Caco-2 (cell line): ENCODE measurements around the gene AP2B1. TPM values are rescaled to one million over a fixed set of nuclear protein-coding genes. Genes with fewer than 3 reads are reported as not detected.

Experiments used
- BruUV-seq: library from RNA; stranded (reverse); fragments of 400-500 nt; replicated peaks from 2 replicates; lab custom pipeline; 2021; lab: Mats Ljungman, UMichigan
- CTCF ChIA-PET: fragments of 300-600 bp; sonication (Branson Sonifier 250); formaldehyde crosslinking; loops from one replicate; lab custom pipeline; 2022; ENCODE audit warnings: antibody characterized with exemption; lab: Charles Lee
- POLR2A ChIA-PET: fragments of 300-600 bp; sonication (Branson Sonifier 250); formaldehyde crosslinking; loops from one replicate; lab custom pipeline; 2022; ENCODE audit warnings: antibody characterized with exemption; lab: Charles Lee
- DNase-seq, 2 experiments: peaks; one replicate each; pipeline versions ENCODE4 v3.0.0 to v3.0.0-alpha.2; 2020 to 2022
- H3K27me3 ChIP-seq: replicated peaks from 2 replicates; pipeline ENCODE4 v1.6.0; 2011; ENCODE audit warnings: low read length; ENCODE audit not compliant: control insufficient read depth, insufficient read depth
- H3K36me3 ChIP-seq: 2 replicates; pipeline ENCODE4 v1.5.1; 2011; ENCODE audit warnings: low read length; ENCODE audit not compliant: control insufficient read depth, insufficient read depth
- H3K4me1 ChIP-seq: fragments of 250-450 bp; sonication (Bioruptor Pico); 2 replicates; pipeline ENCODE4 v1.5.1; 2020; ENCODE audit warnings: mild to moderate bottlenecking
- H3K4me3 ChIP-seq: 2 replicates; pipeline ENCODE4 v1.5.1; 2011; ENCODE audit warnings: low read depth, mild to moderate bottlenecking, control low read depth, low read length
- H3K9me3 ChIP-seq: fragments of 250-450 bp; sonication (Bioruptor Pico); 2 replicates; pipeline ENCODE4 v1.5.1; 2020; ENCODE audit warnings: mild to moderate bottlenecking, moderate library complexity
- H3K27ac Mint-ChIP-seq: one replicate; pipeline ENCODE4 v1.8.0; 2022; ENCODE audit warnings: mixed read lengths; ENCODE audit not compliant: unreplicated experiment
- H3K27me3 Mint-ChIP-seq: one replicate; pipeline ENCODE4 v1.8.0; 2022; ENCODE audit warnings: mixed read lengths; ENCODE audit not compliant: insufficient read depth, unreplicated experiment
- H3K36me3 Mint-ChIP-seq: one replicate; pipeline ENCODE4 v1.8.0; 2022; ENCODE audit warnings: mild to moderate bottlenecking, mixed read lengths; ENCODE audit not compliant: insufficient read depth, unreplicated experiment
- H3K4me1 Mint-ChIP-seq: one replicate; pipeline ENCODE4 v1.8.0; 2022; ENCODE audit warnings: low read depth, mixed read lengths; ENCODE audit not compliant: unreplicated experiment
- H3K4me3 Mint-ChIP-seq: one replicate; pipeline ENCODE4 v1.8.0; 2022; ENCODE audit warnings: mild to moderate bottlenecking, moderate library complexity, mixed read lengths; ENCODE audit not compliant: unreplicated experiment
- H3K9me3 Mint-ChIP-seq: one replicate; pipeline ENCODE4 v1.8.0; 2022; ENCODE audit warnings: mixed read lengths; ENCODE audit not compliant: unreplicated experiment
- intact Hi-C: fragments of 100-400 bp; cut with micrococcal nuclease; formaldehyde crosslinking; loops from one replicate; pipeline ENCODE4 v1.10.0; 2022; ENCODE audit not compliant: unreplicated experiment
- total RNA-seq: library from RNA; stranded (reverse); gene quantifications from 2 replicates; pipeline ENCODE4 v1.2.3, GENCODE V29; 2022
- TF ChIP-seq, protein P1 (sequence below), 2 experiments: fragments of 200-600 bp in 1 of 2; IDR thresholded peaks; 1 replicate in 1 of 2; 2 replicates in 1 of 2; pipeline versions ENCODE4 v1.5.1 to v1.8.0; 2011 to 2022; ENCODE audit warnings: antibody characterized with exemption in 1 of 2, control low read depth in 1 of 2, inconsistent platforms in 1 of 2, low read depth in 1 of 2, low read length in 1 of 2, mild to moderate bottlenecking in 1 of 2, moderate library complexity in 1 of 2; ENCODE audit not compliant: insufficient read depth in 1 of 2, severe bottlenecking in 1 of 2, unreplicated experiment in 1 of 2

The AP2B1 gene
- total RNA-seq, 1 experiment from 2014 or later, result 228 TPM

DNA sequence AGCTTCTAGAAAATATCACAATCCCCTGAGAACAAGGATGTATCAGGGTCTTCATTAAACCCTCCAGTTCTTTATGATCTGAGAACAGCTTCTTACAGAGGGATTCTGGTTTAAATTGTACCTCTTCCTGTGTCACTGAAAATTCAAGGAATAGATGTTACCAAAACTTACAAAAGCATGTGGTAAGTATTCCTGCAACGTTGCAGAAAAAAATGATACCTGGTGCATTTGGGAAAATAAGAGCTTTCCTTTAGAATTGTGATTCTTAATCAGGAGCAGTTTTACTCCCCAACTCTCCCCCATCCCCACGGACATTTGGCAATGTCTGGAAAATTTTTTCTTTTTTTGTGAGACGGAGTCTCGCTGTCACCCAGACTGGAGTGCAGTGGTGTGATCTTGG lies 33.8 kb upstream of the AP2B1 start:
- Histone ChIP-seq H3K36me3 (no peaks in the 10 kb centered on the region), H3K4me3 (no peak overlapping the region), H3K27me3 (no peaks in the 10 kb centered on the region; the same call in none of the 2 replicates), H3K9me3 (no peaks in the 10 kb centered on the region), H3K4me1 (no peaks in the 10 kb centered on the region)
- BruUV-seq, result no TSS peak
- ChIA-PET CTCF (no interaction called here), POLR2A (no interaction called here)
- H3K36me3 Mint-ChIP-seq, result no peaks in the 10 kb centered on the region
- intact Hi-C loops, result no loop called here
- TF ChIP-seq, protein P1, sequence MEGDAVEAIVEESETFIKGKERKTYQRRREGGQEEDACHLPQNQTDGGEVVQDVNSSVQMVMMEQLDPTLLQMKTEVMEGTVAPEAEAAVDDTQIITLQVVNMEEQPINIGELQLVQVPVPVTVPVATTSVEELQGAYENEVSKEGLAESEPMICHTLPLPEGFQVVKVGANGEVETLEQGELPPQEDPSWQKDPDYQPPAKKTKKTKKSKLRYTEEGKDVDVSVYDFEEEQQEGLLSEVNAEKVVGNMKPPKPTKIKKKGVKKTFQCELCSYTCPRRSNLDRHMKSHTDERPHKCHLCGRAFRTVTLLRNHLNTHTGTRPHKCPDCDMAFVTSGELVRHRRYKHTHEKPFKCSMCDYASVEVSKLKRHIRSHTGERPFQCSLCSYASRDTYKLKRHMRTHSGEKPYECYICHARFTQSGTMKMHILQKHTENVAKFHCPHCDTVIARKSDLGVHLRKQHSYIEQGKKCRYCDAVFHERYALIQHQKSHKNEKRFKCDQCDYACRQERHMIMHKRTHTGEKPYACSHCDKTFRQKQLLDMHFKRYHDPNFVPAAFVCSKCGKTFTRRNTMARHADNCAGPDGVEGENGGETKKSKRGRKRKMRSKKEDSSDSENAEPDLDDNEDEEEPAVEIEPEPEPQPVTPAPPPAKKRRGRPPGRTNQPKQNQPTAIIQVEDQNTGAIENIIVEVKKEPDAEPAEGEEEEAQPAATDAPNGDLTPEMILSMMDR (IDR thresholded peaks at IDR 0.05; ENCODE audit: insufficient read depth in 1 of 2, low read depth in 1 of 2, low read length in 1 of 2, severe bottlenecking in 1 of 2, unreplicated experiment in 1 of 2), result no peak
- no peaks in the 10 kb centered on the region for H3K9me3 Mint-ChIP-seq
- no peak overlapping the region for H3K4me3 Mint-ChIP-seq
- H3K27me3 Mint-ChIP-seq, result peaks cover 31% of the 10 kb centered on the region
- no peak for DNase-seq
- H3K4me1 Mint-ChIP-seq, result no peaks in the 10 kb centered on the region
- no peak overlapping the region for H3K27ac Mint-ChIP-seq

DNA sequence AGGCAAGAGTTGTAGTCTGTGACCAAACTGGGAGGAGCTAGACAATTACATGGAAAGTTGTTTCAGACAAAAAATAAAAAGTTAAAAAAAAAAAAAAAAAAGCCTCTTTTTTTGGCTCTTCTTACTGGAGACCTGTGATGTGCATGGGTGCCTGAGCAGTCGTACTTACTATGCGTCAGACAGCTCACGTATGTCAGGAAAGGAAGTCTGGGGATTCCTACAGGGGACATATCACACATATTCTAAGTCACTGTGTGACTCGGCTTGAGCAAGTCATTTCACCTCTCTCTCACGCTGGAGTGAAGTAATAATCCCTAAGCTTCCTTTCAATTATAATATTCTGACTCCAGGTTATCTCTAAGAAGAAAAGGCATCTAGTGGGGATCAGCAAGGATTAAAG lies 32.5 kb upstream of the AP2B1 start:
- no peaks in the 10 kb centered on the region for H3K36me3 ChIP-seq
- H3K4me1 Mint-ChIP-seq, result no peaks in the 10 kb centered on the region
- TF ChIP-seq, protein P1 (IDR thresholded peaks at IDR 0.05; ENCODE audit: insufficient read depth in 1 of 2, low read depth in 1 of 2, low read length in 1 of 2, severe bottlenecking in 1 of 2, unreplicated experiment in 1 of 2), result no peak
- no TSS peak for BruUV-seq
- intact Hi-C loops, result no loop called here
- peaks cover 21% of the 10 kb centered on the region for H3K27me3 Mint-ChIP-seq
- no peak overlapping the region for H3K27ac Mint-ChIP-seq
- H3K36me3 Mint-ChIP-seq, result no peaks in the 10 kb centered on the region
- ChIA-PET CTCF (interaction anchor here (1.5 kb wide), 1 partner anchor 193 kb away, joined by 10 read pairs; no protein-coding TSS in a partner anchor), POLR2A (no interaction called here)
- H3K9me3 ChIP-seq, result no peaks in the 10 kb centered on the region
- H3K27me3 ChIP-seq, result no peaks in the 10 kb centered on the region; the same call in 1 of the 2 replicates
- no peak overlapping the region for H3K4me3 ChIP-seq
- H3K4me3 Mint-ChIP-seq, result no peak overlapping the region
- no peaks in the 10 kb centered on the region for H3K9me3 Mint-ChIP-seq
- no peak for DNase-seq
- H3K4me1 ChIP-seq, result no peaks in the 10 kb centered on the region

DNA sequence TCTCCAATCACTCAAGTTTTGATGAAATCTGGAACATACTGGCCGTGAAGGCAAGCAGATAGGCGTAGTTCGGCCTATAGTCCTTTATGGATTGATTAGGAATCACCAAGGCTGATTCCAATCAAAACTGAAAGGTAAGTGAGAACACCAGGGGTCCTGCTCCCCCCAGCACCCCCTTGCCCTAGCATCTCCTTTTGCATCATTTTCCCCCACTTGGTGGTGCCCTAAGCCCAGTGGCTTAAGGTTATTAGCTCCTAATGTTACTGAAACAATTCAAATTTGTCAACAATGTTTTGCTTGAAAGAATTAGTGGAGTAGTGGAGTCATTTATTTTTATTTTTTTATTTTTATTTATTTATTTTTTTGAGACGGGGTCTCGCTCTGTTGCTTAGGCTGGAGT lies 31.4 kb upstream of the AP2B1 start:
- H3K36me3 Mint-ChIP-seq, result no peaks in the 10 kb centered on the region
- intact Hi-C loops, result no loop called here
- POLR2A ChIA-PET, result no interaction called here
- TF ChIP-seq, protein P1 (IDR thresholded peaks at IDR 0.05; ENCODE audit: insufficient read depth in 1 of 2, low read depth in 1 of 2, low read length in 1 of 2, severe bottlenecking in 1 of 2, unreplicated experiment in 1 of 2), result peak; percentile 23 to 50
- no peaks in the 10 kb centered on the region for H3K9me3 ChIP-seq
- H3K27me3 ChIP-seq, result no peaks in the 10 kb centered on the region; the same call in 1 of the 2 replicates
- no TSS peak for BruUV-seq
- H3K4me3 Mint-ChIP-seq, result no peak overlapping the region
- no peaks in the 10 kb centered on the region for H3K4me1 ChIP-seq
- peaks cover 19% of the 10 kb centered on the region for H3K27me3 Mint-ChIP-seq
- DNase-seq, result peak in 1 of 2 experiments; percentile 28
- H3K36me3 ChIP-seq, result no peaks in the 10 kb centered on the region
- no peak overlapping the region for H3K27ac Mint-ChIP-seq
- no peaks in the 10 kb centered on the region for H3K4me1 Mint-ChIP-seq
- H3K9me3 Mint-ChIP-seq, result no peaks in the 10 kb centered on the region
- H3K4me3 ChIP-seq, result no peak overlapping the region
- CTCF ChIA-PET, result interaction anchor here (0.7 to 1.5 kb wide), 5 partner anchors 58 to 209 kb away, joined by 3 to 10 read pairs (median 4); no protein-coding TSS in a partner anchor
